Measurements from ENCODE around the gene XK. TPM values are rescaled to one million over a fixed set of nuclear protein-coding genes. Genes with fewer than 3 reads are reported as not detected.

The XK gene
- total and polyA plus RNA-seq, 2 donors (not counting 3 experiments of a cell fraction or from before 2014, with no cell fraction given) = 0.03 to 0.07 TPM

DNA sequence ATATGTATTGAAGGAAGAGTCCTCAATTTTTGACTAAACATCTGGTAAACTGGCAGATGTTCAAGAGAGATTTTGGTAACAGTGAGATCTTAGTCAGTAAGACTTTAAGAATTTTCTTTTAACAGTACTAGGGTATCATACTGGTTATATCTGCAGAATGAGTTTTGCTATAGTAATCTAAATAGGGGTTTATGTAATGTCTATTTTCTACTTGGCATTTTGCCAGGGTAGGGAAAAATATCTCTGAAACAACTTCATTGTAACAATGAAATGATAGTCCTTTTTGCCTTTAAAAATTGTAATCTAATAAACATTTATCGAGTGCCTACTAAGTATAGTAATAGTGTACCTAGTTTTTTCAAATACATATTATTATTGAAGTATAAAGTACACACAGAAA is 32.1 kb downstream of the XK start:
- no TSS peak for BruUV-seq (replicated peaks)
- TF ChIP-seq, protein P1, sequence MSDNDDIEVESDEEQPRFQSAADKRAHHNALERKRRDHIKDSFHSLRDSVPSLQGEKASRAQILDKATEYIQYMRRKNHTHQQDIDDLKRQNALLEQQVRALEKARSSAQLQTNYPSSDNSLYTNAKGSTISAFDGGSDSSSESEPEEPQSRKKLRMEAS (IDR thresholded peaks at IDR 0.05; ENCODE audit: insufficient read depth, insufficient read length) = no peak
- TF ChIP-seq FOS (IDR thresholded peaks at IDR 0.05; ENCODE audit: borderline replicate concordance, insufficient read depth, low read length) (no peak), MYC (IDR thresholded peaks at IDR 0.05; ENCODE audit: low read depth, low read length) (no peak), GATA2 (IDR thresholded peaks at IDR 0.05; ENCODE audit: insufficient read depth, insufficient read length, low read depth, low read length) (no peak), JUN (IDR thresholded peaks at IDR 0.05; ENCODE audit: borderline replicate concordance, insufficient read depth, insufficient read length, low read depth) (no peak), POLR2A (IDR thresholded peaks at IDR 0.05; ENCODE audit: low read depth, low read length) (no peak), POLR2AphosphoS5 (IDR thresholded peaks at IDR 0.05; ENCODE audit: insufficient read depth, low read depth, low read length) (no peak), EZH2 (IDR thresholded peaks at IDR 0.05; ENCODE audit: borderline replicate concordance, low read depth, low read length, severe bottlenecking) (no peak)
- TF ChIP-seq, protein P2, sequence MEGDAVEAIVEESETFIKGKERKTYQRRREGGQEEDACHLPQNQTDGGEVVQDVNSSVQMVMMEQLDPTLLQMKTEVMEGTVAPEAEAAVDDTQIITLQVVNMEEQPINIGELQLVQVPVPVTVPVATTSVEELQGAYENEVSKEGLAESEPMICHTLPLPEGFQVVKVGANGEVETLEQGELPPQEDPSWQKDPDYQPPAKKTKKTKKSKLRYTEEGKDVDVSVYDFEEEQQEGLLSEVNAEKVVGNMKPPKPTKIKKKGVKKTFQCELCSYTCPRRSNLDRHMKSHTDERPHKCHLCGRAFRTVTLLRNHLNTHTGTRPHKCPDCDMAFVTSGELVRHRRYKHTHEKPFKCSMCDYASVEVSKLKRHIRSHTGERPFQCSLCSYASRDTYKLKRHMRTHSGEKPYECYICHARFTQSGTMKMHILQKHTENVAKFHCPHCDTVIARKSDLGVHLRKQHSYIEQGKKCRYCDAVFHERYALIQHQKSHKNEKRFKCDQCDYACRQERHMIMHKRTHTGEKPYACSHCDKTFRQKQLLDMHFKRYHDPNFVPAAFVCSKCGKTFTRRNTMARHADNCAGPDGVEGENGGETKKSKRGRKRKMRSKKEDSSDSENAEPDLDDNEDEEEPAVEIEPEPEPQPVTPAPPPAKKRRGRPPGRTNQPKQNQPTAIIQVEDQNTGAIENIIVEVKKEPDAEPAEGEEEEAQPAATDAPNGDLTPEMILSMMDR (IDR thresholded peaks at IDR 0.05; ENCODE audit: extremely low read depth in 1 of 2, insufficient read depth in 1 of 2, low read depth in 1 of 2, low read length in 2 of 2) = no peak
- no peaks in the 10 kb centered on the region for H3K4me1 ChIP-seq (ENCODE audit: control insufficient read depth, extremely low read depth, insufficient read depth, low read length)
- intact Hi-C loops (cut with micrococcal nuclease) = no loop called here
- DNase-seq (ENCODE audit: low read depth, low spot score) = no peak
- no peak overlapping the region for H3K27ac ChIP-seq (ENCODE audit: insufficient read depth, low read depth, low read length)
- H3K79me2 ChIP-seq (ENCODE audit: control insufficient read depth, insufficient read depth, low read length) = no peaks in the 10 kb centered on the region
- H3K4me3 ChIP-seq (replicated peaks in 1 of 3; ENCODE audit: insufficient read depth in 1 of 3, low read depth in 1 of 3, low read length in 3 of 3) = no peak overlapping the region
- ChIA-PET POLR2A (no interaction called here), CTCF (no interaction called here)
- H3K4me2 ChIP-seq (ENCODE audit: insufficient read depth, low read length) = no peak overlapping the region
- H3K9me3 ChIP-seq (replicated peaks; ENCODE audit: control insufficient read depth, insufficient read depth, low read length) = no peaks in the 10 kb centered on the region
- H3K9me1 ChIP-seq (replicated peaks; ENCODE audit: control insufficient read depth, extremely low read depth, insufficient read depth, low read length) = no peaks in the 10 kb centered on the region
- H3K9ac ChIP-seq (replicated peaks; ENCODE audit: extremely low read depth, insufficient read depth, low read length) = no peak overlapping the region
- H4K20me1 ChIP-seq (replicated peaks; ENCODE audit: control insufficient read depth, extremely low read depth, insufficient read depth, low read length) = no peaks in the 10 kb centered on the region
- H2AFZ ChIP-seq (ENCODE audit: low read depth, low read length) = no peak overlapping the region
- H3K36me3 ChIP-seq (ENCODE audit: control insufficient read depth in 2 of 2, extremely low read depth in 1 of 2, insufficient read depth in 2 of 2, low read length in 2 of 2) = no peaks in the 10 kb centered on the region
- dilution Hi-C loops (cut with MboI; ENCODE audit: extremely low pct_ligation_motif_present, low sequenced_read_pairs) = no loop called here
- no peaks in the 10 kb centered on the region for H3K27me3 ChIP-seq (ENCODE audit: control insufficient read depth in 2 of 2, insufficient read depth in 2 of 2, low read length in 2 of 2)
- no peak for FAIRE-seq
